ENCODE measurements around the gene E2F4. TPM values are rescaled to one million over a fixed set of nuclear protein-coding genes. Genes with fewer than 3 reads are reported as not detected.

The E2F4 gene
- total RNA-seq, 1 experiment from 2014 or later: 96.0 TPM

DNA sequence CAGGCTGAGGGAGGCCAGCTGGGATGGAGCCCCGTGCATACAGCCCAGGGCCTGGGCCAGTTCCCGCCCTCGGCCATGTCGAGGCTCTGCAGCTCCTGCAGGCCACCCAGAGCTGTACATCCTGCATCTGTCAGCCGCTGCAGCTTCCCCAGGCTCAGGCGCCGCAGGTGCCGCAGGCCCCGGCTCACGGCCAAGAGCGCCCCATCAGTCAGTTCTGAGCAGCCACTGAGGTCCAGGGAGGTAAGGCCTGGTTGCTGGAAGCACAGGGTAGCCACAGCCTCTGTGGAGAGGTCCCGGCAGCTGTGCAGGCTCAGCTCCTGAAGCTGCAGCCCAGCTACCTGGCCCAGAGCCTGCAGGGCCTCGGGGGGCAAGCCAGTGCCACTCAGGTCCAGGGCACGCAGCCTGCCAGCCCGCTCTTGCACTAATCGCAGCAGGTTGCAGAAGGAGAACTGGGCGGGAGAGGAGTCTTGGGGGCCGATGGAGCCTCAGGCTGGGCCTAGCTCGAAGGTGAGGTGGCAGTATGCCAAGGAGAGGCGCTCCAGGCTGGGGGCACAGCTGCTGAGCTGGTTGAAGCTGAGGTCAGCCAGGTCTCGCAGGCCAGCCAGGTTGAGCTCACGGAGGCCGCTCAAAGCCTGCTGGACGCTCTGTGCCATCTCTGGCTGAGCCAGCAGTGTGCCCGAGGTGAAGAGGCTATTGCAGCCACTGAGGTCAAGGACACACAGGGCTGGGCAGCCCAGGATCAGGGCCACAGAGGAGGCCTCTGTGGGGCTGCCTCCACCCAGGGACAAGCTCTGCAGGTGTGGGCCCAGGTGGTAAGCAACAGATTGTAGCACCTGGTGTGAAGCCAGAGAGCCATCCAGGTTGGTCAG is 18.3 kb downstream of the E2F4 start:
- Histone ChIP-seq H3K36me3 (ENCODE audit: insufficient read depth, low read length, poor library complexity, severe bottlenecking) (no peaks in the 10 kb centered on the region), H3K27ac (ENCODE audit: low read depth, low read length, poor library complexity, severe bottlenecking) (no peak overlapping the region), H3K4me1 (ENCODE audit: insufficient read depth, low read length, poor library complexity, severe bottlenecking) (no peaks in the 10 kb centered on the region), H3K4me3 (ENCODE audit: low read depth, low read length, poor library complexity, severe bottlenecking) (no peak overlapping the region), H3K9me3 (ENCODE audit: low read depth, low read length, poor library complexity, severe bottlenecking) (no peaks in the 10 kb centered on the region), H3K27me3 (replicated peaks; ENCODE audit: insufficient read depth, low read depth, low read length, poor library complexity) (no peaks in the 10 kb centered on the region)
- no peak for DNase-seq (ENCODE audit: low spot score)
- no peak for TF ChIP-seq EZH2 (IDR thresholded peaks at IDR 0.05; ENCODE audit: borderline replicate concordance, low read depth, low read length, poor library complexity, severe bottlenecking)
- TF ChIP-seq, protein P1, sequence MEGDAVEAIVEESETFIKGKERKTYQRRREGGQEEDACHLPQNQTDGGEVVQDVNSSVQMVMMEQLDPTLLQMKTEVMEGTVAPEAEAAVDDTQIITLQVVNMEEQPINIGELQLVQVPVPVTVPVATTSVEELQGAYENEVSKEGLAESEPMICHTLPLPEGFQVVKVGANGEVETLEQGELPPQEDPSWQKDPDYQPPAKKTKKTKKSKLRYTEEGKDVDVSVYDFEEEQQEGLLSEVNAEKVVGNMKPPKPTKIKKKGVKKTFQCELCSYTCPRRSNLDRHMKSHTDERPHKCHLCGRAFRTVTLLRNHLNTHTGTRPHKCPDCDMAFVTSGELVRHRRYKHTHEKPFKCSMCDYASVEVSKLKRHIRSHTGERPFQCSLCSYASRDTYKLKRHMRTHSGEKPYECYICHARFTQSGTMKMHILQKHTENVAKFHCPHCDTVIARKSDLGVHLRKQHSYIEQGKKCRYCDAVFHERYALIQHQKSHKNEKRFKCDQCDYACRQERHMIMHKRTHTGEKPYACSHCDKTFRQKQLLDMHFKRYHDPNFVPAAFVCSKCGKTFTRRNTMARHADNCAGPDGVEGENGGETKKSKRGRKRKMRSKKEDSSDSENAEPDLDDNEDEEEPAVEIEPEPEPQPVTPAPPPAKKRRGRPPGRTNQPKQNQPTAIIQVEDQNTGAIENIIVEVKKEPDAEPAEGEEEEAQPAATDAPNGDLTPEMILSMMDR (conservative IDR thresholded peaks at IDR 0.05; ENCODE audit: low read depth, low read length): no peak
- ChIA-PET CTCF (no interaction called here), POLR2A (ENCODE audit: low non-redundant PET) (interaction anchor here (0.6 kb wide), 1 partner anchor 259 kb away, joined by 3 read pairs; no protein-coding TSS in a partner anchor)
- BruUV-seq (replicated peaks): no TSS peak
- intact Hi-C loops (cut with micrococcal nuclease; ENCODE audit: unreplicated experiment): no loop called here

DNA sequence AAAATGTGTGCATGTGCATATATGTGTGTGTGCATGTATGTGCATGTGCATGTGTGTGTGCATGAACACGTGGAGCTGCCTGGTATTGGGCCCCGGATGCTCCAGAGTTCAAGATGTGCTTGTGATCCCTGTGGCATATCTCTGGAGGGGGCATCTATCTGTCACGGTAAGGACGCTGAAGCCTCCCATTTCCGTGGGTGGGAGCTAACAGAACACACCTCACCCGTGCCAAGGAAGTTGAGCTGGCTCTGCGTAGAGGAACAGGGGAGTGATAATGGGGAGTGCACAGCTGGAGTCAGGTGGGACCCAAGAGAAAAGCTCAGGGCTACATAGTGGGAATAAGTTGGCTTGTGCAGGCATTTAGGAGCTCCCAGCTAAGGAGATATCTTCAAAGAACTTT is 19.7 kb downstream of the E2F4 start:
- H3K4me1 ChIP-seq (ENCODE audit: insufficient read depth, low read length, poor library complexity, severe bottlenecking): no peaks in the 10 kb centered on the region
- TF ChIP-seq, protein P1 (conservative IDR thresholded peaks at IDR 0.05; ENCODE audit: low read depth, low read length): no peak
- no peak for TF ChIP-seq EZH2 (IDR thresholded peaks at IDR 0.05; ENCODE audit: borderline replicate concordance, low read depth, low read length, poor library complexity, severe bottlenecking)
- no peak overlapping the region for H3K27ac ChIP-seq (ENCODE audit: low read depth, low read length, poor library complexity, severe bottlenecking)
- intact Hi-C loops (cut with micrococcal nuclease; ENCODE audit: unreplicated experiment): no loop called here
- H3K27me3 ChIP-seq (replicated peaks; ENCODE audit: insufficient read depth, low read depth, low read length, poor library complexity): no peaks in the 10 kb centered on the region
- CTCF ChIA-PET: interaction anchor here (0.6 to 1.0 kb wide), 2 partner anchors 13 to 346 kb away, joined by 3 read pairs; no protein-coding TSS in a partner anchor
- no peak for DNase-seq (ENCODE audit: low spot score)
- no TSS peak for BruUV-seq (replicated peaks)
- POLR2A ChIA-PET (ENCODE audit: low non-redundant PET): no interaction called here
- no peaks in the 10 kb centered on the region for H3K36me3 ChIP-seq (ENCODE audit: insufficient read depth, low read length, poor library complexity, severe bottlenecking)
- no peak overlapping the region for H3K4me3 ChIP-seq (ENCODE audit: low read depth, low read length, poor library complexity, severe bottlenecking)
- no peaks in the 10 kb centered on the region for H3K9me3 ChIP-seq (ENCODE audit: low read depth, low read length, poor library complexity, severe bottlenecking)

DNA sequence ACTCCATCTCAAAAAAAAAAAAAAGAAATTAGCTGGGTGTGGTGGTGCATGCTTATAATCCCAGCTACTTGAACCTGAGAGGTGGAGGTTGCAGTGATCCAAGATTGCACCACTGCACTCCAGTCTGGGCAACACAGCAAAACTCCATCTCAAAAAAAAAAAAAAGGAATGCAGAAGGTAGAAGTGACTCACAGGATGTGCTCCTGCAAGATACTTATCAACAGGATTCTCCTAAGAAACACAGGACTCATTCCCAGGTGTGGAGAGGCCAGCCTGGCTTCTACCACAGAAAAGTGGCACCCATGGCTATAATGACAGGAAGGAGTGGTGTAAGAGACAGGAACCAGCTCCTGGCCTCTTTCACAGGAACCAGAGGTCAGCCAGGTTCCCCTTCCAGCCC is 20.8 kb downstream of the E2F4 start:
- Histone ChIP-seq H3K4me3 (ENCODE audit: low read depth, low read length, poor library complexity, severe bottlenecking) (no peak overlapping the region), H3K36me3 (ENCODE audit: insufficient read depth, low read length, poor library complexity, severe bottlenecking) (no peaks in the 10 kb centered on the region), H3K27me3 (replicated peaks; ENCODE audit: insufficient read depth, low read depth, low read length, poor library complexity) (no peaks in the 10 kb centered on the region), H3K4me1 (ENCODE audit: insufficient read depth, low read length, poor library complexity, severe bottlenecking) (no peaks in the 10 kb centered on the region), H3K9me3 (ENCODE audit: low read depth, low read length, poor library complexity, severe bottlenecking) (no peaks in the 10 kb centered on the region), H3K27ac (ENCODE audit: low read depth, low read length, poor library complexity, severe bottlenecking) (no peak overlapping the region)
- BruUV-seq (replicated peaks): no TSS peak
- ChIA-PET CTCF (interaction anchor here (0.6 kb wide), 1 partner anchor 180 kb away, joined by 3 read pairs; no protein-coding TSS in a partner anchor), POLR2A (ENCODE audit: low non-redundant PET) (no interaction called here)
- no peak for DNase-seq (ENCODE audit: low spot score)
- intact Hi-C loops (cut with micrococcal nuclease; ENCODE audit: unreplicated experiment): no loop called here
- no peak for TF ChIP-seq EZH2 (IDR thresholded peaks at IDR 0.05; ENCODE audit: borderline replicate concordance, low read depth, low read length, poor library complexity, severe bottlenecking)
- TF ChIP-seq, protein P1 (conservative IDR thresholded peaks at IDR 0.05; ENCODE audit: low read depth, low read length): no peak

All from A673 (cell line).